Right ventricle myocardium inferior (tissue), 1 donor: ENCODE data around the gene FAM13A. TPM values are rescaled to one million over a fixed set of nuclear protein-coding genes. Genes with fewer than 3 reads are reported as not detected.

Source experiments
- ATAC-seq: fragments of 200-7000 bp; cut with Tn5 transposase; one replicate; pipeline ENCODE4 v1.9.1; 2020; ENCODE audit warnings: mild to moderate bottlenecking, moderate library complexity
- DNase-seq: peaks from one replicate; pipeline ENCODE4 v3.0.0; 2021; ENCODE audit errors: missing footprints
- intact Hi-C: fragments of 100-400 bp; cut with DNase I; formaldehyde crosslinking; loops from one replicate; pipeline ENCODE4 v1.11.0; 2022
- total RNA-seq: library from RNA; stranded (reverse); fragmentation: NEBNext Ultra II Directional; extraction: Animal tissue kit (Norgen Biotek cat#: 25700); gene quantifications from one replicate; pipeline ENCODE4 v1.2.1, GENCODE V29; 2021
- donor health status: DM: no; HTN: yes; CAD: no; lungs with severe emphysema.

Gene FAM13A
- total RNA-seq, 1 donor from 2014 or later = 17.3 TPM

GRCh38 chr4:88697141-88697540 lies 359.8 kb downstream of the FAM13A start:
- DNase-seq = no peak
- no peak for ATAC-seq
- intact Hi-C loops = no loop called here

- intact Hi-C loops = no loop called here
- no peak for ATAC-seq
- DNase-seq = no peak
These were observed 360.4 kb downstream of the FAM13A start for GRCh38 chr4:88696630-88697029.

GRCh38 chr4:88693792-88694191 lies 363.2 kb downstream of the FAM13A start:
- DNase-seq (no peak), ATAC-seq (no peak)
- intact Hi-C loops = no loop called here

GRCh38 chr4:88690355-88690754 lies 366.6 kb downstream of the FAM13A start:
- DNase-seq (no peak), ATAC-seq (peak; percentile 90)
- intact Hi-C loops = no loop called here

GRCh38 chr4:88681209-88681608 lies 375.8 kb downstream of the FAM13A start:
- intact Hi-C loops = no loop called here
- ATAC-seq = no peak
- DNase-seq = no peak

Other genes with a start within 250 kb of the FAM13A start
- gene TIGD2, start 54.3 kb upstream of the FAM13A start, total RNA-seq = 2.3 TPM